PC-9 (cell line): ENCODE results near the gene DUSP23.

Experiments used
- CTCF ChIP-seq: fragments of 200-600 bp; sonication (generic); conservative IDR thresholded peaks from 2 replicates; pipeline ENCODE4 v1.6.1; 2017; ENCODE audit warnings: mixed run types, antibody characterized with exemption, mild to moderate bottlenecking, moderate library complexity
- EZH2 ChIP-seq: fragments of 200-600 bp; sonication (generic); IDR thresholded peaks from 2 replicates; pipeline ENCODE4 v1.8.0; 2017; ENCODE audit warnings: antibody characterized with exemption, low read depth

GRCh38 chr1:159828581-159829272 lies 48.0 kb downstream of the DUSP23 start:
- no peak for TF ChIP-seq CTCF
- TF ChIP-seq EZH2, result no peak
